Activated CD8-positive, alpha-beta T cell treated with anti-CD3 and anti-CD28 coated beads for 36 hours (primary cell): Measurements from ENCODE around the gene JMJD4. TPM values are rescaled to one million over a fixed set of nuclear protein-coding genes. Genes with fewer than 3 reads are reported as not detected.
A peak's percentile ranks its signal among the peaks of the same experiment; 100 is the strongest.

ENCODE experiments used
- ATAC-seq: fragments of 200-7000 bp; cut with Tn5 transposase; one replicate; pipeline ENCODE4 v1.10.0; 2021; ENCODE audit warnings: mild to moderate bottlenecking, moderate library complexity
- CTCF ChIA-PET: fragments of 350-600 bp; sonication (Branson Sonifier 250); formaldehyde crosslinking; loops from one replicate; lab custom pipeline; 2021; ENCODE audit warnings: antibody characterized with exemption; lab: Charles Lee
- POLR2A ChIA-PET: fragments of 350-600 bp; sonication (Branson Sonifier 250); formaldehyde crosslinking; loops from one replicate; lab custom pipeline; 2021; ENCODE audit warnings: antibody characterized with exemption; lab: Charles Lee
- DNase-seq: peaks from one replicate; pipeline ENCODE4 v3.0.0-alpha.2; 2020
- H3K27ac Mint-ChIP-seq: one replicate; pipeline ENCODE4 v1.8.0; 2021; ENCODE audit warnings: mild to moderate bottlenecking, mixed read lengths
- H3K27me3 Mint-ChIP-seq: one replicate; pipeline ENCODE4 v1.8.0; 2021; ENCODE audit warnings: mixed read lengths
- H3K36me3 Mint-ChIP-seq: one replicate; pipeline ENCODE4 v1.8.0; 2021; ENCODE audit warnings: low read depth, mixed read lengths
- H3K4me1 Mint-ChIP-seq: one replicate; pipeline ENCODE4 v1.8.0; 2021; ENCODE audit warnings: low read depth, mixed read lengths
- H3K4me3 Mint-ChIP-seq: one replicate; pipeline ENCODE4 v1.8.0; 2021; ENCODE audit warnings: mild to moderate bottlenecking, moderate library complexity, mixed read lengths
- H3K9me3 Mint-ChIP-seq: one replicate; pipeline ENCODE4 v1.8.0; 2021; ENCODE audit warnings: mixed read lengths
- intact Hi-C: fragments of 100-400 bp; cut with micrococcal nuclease; formaldehyde crosslinking; loops from one replicate; pipeline ENCODE4 v1.10.0; 2022
- total RNA-seq, 2 experiments: library from RNA; stranded (reverse); gene quantifications; one replicate each; pipeline ENCODE4 v1.2.3, GENCODE V29; 2021
- TF ChIP-seq, protein P1 (sequence below): fragments of 200-600 bp; IDR thresholded peaks from one replicate; pipeline ENCODE4 v1.8.0; 2022; ENCODE audit warnings: antibody characterized with exemption, mild to moderate bottlenecking

The JMJD4 gene
- total RNA-seq, 2 experiments from 2014 or later = 16.2 to 17.3 TPM

DNA sequence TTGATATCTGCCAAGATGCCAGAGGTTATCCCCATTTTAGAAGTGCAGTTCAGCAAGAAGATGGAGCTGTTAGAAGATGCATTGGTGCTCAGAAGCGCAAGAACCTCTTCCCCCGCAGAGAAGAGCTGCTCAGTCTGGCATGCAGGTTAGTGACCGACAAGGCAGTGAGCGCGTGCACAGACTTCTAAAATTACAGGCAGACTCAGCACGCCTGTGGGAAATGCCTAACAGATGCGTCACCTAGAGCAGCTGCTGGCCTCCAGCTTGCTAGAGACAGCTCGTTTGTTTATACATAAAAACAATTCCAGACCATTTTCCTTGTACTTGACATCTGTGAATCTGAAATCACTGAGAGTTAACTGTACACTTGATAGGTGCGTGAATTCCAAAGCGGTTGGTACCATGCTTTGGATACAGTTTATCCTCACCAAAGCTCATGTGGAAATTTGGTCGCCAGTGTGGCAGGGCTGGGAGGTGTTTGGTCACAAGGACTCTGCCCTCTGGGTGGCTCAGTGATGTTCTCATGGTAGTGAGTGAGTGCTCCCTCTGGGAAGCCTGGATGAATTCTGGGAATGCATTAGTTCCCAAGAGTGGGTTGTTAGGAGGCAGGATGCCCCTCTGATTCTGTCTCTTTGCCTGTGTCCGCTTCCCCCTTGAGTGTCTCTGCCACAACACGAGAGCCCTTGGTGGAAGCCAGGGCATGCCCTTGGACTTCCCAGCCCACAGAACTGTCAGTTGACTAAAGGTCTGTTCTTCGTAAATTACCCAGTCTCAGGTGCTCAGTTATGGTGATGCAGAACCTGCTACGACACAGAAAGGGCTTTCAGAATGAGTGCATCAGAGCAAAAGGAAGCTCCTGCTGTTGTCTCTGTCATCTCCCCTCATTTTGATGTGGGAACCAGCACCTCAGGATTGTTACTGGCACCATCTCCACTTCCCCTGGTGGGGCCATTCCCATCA is 24.5 kb upstream of the JMJD4 start:
- Mint-ChIP-seq H3K27me3 (no peaks in the 10 kb centered on the region), H3K9me3 (no peaks in the 10 kb centered on the region), H3K36me3 (peaks cover 25% of the 10 kb centered on the region), H3K27ac (peak overlapping the region; percentile 12), H3K4me1 (peaks cover 61% of the 10 kb centered on the region), H3K4me3 (no peak overlapping the region)
- no peak for DNase-seq
- CTCF ChIA-PET = interaction anchor here (0.6 to 7.0 kb wide), 3 partner anchors 27 to 194 kb away, joined by 3 to 59 read pairs (median 5); no protein-coding TSS in a partner anchor
- intact Hi-C loops = loop anchor here (10.0 kb wide), 1 partner anchor 185 kb away; the partner anchor contains the start of gene WNT9A
- no peak for ATAC-seq
- POLR2A ChIA-PET = interaction anchor here (0.7 kb wide), 2 partner anchors 139 to 296 kb away, joined by 4 read pairs; no protein-coding TSS in a partner anchor
- TF ChIP-seq, protein P1, sequence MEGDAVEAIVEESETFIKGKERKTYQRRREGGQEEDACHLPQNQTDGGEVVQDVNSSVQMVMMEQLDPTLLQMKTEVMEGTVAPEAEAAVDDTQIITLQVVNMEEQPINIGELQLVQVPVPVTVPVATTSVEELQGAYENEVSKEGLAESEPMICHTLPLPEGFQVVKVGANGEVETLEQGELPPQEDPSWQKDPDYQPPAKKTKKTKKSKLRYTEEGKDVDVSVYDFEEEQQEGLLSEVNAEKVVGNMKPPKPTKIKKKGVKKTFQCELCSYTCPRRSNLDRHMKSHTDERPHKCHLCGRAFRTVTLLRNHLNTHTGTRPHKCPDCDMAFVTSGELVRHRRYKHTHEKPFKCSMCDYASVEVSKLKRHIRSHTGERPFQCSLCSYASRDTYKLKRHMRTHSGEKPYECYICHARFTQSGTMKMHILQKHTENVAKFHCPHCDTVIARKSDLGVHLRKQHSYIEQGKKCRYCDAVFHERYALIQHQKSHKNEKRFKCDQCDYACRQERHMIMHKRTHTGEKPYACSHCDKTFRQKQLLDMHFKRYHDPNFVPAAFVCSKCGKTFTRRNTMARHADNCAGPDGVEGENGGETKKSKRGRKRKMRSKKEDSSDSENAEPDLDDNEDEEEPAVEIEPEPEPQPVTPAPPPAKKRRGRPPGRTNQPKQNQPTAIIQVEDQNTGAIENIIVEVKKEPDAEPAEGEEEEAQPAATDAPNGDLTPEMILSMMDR = no peak

DNA sequence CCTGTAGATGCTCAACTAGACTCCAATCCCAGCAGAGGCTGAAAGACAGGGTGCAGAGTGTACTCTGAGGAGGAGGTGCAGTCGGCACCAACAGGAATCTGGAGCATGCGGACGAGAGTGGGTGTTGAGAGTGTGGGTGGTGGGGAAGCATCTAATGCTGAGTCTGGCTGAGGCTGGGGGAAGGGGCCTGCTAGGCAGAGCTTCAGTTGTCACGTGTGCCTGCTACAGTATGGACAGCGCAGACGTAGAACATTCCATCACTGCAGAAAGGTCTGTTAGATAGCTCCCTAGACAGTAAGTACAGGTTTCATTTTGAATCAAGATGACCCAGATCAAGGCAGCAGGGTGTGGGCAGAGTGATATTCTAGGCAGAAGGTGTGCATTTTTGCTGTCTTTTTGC is 23.3 kb upstream of the JMJD4 start:
- Mint-ChIP-seq H3K27ac (no peak overlapping the region), H3K27me3 (no peaks in the 10 kb centered on the region), H3K9me3 (no peaks in the 10 kb centered on the region), H3K36me3 (peaks cover 20% of the 10 kb centered on the region), H3K4me1 (peaks cover 53% of the 10 kb centered on the region), H3K4me3 (no peak overlapping the region)
- ChIA-PET CTCF (interaction anchor here (1.6 kb wide), 1 partner anchor 195 kb away, joined by 5 read pairs; no protein-coding TSS in a partner anchor), POLR2A (interaction anchor here (0.7 kb wide), 1 partner anchor 19 kb away, joined by 4 read pairs; no protein-coding TSS in a partner anchor)
- DNase-seq = peak; percentile 29
- intact Hi-C loops = no loop called here
- no peak for ATAC-seq
- TF ChIP-seq, protein P1 = no peak

DNA sequence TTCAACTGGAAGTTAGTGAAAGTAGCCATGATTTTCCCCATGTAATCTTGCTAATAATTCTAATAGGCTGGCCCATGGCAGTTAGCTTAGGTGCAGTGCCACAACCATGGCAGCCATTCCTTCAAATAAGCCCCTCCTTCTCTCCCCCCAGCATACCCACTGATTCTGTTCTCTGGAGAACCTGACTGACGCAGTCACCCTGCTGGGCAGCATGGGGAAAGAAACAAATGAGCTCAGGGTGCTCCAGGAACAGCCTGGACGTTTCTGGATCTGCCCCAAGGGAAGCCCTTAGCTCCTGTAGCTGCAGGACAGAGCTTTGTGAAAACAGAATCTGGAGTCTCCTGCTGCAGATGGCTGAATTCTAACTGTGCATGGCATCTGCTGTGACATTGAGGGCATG is 22.7 kb upstream of the JMJD4 start:
- H3K4me3 Mint-ChIP-seq = no peak overlapping the region
- H3K36me3 Mint-ChIP-seq = peaks cover 20% of the 10 kb centered on the region
- ATAC-seq (no peak), DNase-seq (no peak)
- peaks cover 47% of the 10 kb centered on the region for H3K4me1 Mint-ChIP-seq
- POLR2A ChIA-PET = interaction anchor here (0.7 kb wide), 1 partner anchor 18 kb away, joined by 4 read pairs; no protein-coding TSS in a partner anchor
- H3K27me3 Mint-ChIP-seq = no peaks in the 10 kb centered on the region
- no peaks in the 10 kb centered on the region for H3K9me3 Mint-ChIP-seq
- CTCF ChIA-PET = no interaction called here
- no peak overlapping the region for H3K27ac Mint-ChIP-seq
- intact Hi-C loops = no loop called here
- TF ChIP-seq, protein P1 = no peak

DNA sequence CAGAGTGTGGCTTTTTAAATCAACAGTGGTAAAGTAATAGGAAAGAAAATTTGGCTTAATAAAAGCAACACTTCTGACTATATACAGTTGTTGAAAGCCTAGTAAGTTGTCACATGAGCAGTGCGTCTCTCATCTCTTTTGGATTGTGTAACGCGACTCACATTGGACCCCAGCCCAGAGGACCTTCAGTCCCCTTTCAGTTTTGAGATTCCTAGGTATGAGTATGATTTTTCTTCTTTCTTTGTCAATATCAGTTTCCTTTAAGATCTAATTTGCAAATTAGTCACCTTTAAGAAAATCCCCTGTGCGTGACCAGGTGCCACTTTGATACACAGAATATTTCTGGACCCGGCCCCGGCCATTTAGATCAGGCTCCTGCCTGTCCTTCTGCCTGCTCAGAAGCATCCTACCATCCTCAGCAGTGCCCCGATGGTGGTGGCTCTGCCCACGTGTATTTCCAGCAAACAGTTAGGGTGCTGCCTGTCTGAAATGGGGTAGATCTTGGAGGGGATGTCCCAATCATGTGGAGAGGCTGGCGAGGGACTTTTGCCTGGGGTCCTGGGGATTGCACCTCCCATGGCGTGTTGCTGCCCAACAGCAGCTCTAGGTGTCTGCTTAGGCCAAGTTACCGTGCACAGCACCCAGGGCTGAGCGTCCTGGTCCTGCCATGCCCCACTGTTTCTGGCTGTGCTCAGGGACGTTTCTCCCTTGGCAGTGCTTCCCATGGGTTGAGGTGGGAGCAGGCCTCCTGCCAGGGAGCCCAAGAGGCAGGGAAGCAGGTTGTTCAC is 21.3 kb upstream of the JMJD4 start:
- Mint-ChIP-seq H3K36me3 (peaks cover 20% of the 10 kb centered on the region), H3K4me1 (peaks cover 33% of the 10 kb centered on the region), H3K4me3 (no peak overlapping the region), H3K27me3 (no peaks in the 10 kb centered on the region), H3K9me3 (no peaks in the 10 kb centered on the region), H3K27ac (peak overlapping the region; percentile 8)
- ChIA-PET CTCF (no interaction called here), POLR2A (interaction anchor here (1.1 kb wide), 1 partner anchor 10 kb away, joined by 4 read pairs; no protein-coding TSS in a partner anchor)
- TF ChIP-seq, protein P1 = no peak
- DNase-seq (no peak), ATAC-seq (peak; percentile 50)
- intact Hi-C loops = no loop called here
